GM18861 (cell line): ENCODE data around the gene MXD3.
"Not testable (repeated sequence)": the region's sequence is repeated elsewhere in the genome, so short reads cannot be mapped to it uniquely, and the experiment has no call there.

ENCODE experiments used
- ATAC-seq: cut with Tn5 transposase; IDR thresholded peaks from one replicate; pipeline ENCODE4 v1.9.1; 2021; ENCODE audit not compliant: unreplicated experiment

The MXD3 gene

DNA sequence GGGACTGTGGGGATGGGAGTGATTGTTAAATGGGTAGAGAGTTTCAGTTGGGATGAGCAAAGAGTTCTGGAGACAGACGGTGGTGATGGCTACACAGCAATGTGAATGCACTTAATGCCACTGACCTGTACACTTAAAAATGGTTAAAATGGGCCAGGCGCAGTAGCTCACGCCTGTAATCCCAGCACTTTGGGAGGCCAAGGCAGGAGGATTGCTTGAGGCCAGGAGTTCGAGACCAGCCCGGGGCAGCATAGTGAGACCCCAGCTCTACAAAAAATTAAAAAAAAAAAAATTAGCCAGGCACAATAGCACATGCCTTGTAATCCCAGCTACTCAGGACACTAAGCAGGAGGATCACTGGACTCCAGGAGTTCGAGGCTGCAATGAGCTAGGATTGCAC, 32.1 kb upstream of the MXD3 start:
- ATAC-seq, result no peak

DNA sequence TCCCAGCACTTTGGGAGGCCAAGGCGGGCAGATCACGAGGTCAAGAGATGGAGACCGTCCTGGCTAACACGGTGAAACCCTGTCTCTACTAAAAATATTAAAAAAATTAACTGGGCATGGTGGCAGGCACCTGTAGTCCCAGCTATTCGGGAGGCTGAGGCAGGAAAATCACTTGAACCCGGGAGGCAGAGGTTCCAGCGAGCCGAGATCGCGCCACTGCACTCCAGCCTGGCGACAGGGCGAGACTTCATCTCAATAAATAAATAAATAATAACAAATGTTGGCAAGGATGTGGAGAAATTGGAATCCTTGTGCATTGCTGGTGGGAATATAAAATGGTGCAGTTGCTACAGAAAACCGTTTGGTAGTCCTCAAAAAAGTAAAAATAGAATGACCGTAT, 31.3 kb upstream of the MXD3 start:
- not testable (repeated sequence) for ATAC-seq

DNA sequence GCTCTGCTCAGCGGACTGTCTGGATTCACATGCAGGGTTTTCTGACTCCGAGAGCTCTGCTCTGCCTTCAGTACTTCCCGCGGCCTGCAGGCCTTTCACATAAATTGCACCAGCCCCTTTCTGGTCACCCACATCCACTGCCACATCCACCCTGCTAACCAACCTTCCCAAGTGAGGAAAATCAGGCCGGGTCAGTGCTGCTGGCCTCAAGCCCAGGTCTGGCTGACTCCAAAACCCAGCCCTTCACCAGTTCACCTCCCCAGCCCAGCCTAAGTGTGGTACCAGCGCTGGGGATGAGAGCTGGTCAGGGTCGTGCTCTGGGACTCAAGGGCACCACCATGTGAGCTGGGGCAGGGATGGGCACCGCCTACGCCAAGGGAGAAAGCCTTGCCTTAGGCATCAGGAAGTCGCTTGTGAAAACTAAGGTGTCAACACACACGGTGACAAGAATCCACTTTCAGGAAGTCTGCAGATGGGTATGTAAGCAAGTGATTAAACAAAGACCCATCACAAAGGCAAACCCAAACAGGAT, 27.5 kb upstream of the MXD3 start:
- no peak for ATAC-seq

DNA sequence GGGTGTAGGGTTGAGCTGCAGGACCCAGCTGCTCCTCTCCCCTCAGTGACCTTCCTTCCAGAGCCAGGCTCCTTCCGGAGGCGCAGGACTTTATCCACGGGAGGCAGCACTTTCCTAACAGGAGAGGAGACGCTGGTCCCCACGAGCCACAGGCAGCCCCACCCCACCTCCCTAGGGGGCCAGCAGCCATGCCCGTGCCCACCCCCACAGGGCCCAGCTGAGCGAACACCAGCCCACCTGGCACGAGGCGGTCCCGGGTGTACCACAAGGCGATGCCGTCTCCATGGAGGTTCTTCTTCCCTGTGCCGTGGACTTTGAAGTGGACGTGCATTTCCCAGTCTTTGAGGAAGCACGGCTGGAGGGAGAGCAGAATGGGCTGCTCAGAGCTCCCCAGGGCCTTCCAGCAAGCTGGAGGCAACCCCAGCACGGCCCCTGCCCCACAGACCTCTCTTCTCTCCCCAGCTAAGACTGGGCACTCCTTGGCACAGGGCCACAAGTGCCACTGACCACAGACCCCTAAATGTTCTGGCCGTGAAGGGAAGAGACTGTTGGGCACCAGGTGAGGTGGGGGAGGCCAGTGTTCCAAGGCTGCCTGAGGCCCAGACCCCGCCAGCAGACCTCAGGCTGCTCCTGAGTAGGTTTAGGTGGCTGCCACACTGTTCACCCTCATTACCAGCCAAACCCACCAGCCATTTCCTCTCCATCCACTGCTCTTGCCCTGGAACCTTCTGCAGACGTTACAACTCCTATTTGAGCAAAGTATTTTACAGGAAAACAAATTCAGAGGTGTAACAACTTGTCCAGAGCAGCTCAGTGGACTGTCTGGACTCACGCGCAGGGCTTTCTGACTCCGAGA, 26.8 kb upstream of the MXD3 start:
- ATAC-seq, result no peak

DNA sequence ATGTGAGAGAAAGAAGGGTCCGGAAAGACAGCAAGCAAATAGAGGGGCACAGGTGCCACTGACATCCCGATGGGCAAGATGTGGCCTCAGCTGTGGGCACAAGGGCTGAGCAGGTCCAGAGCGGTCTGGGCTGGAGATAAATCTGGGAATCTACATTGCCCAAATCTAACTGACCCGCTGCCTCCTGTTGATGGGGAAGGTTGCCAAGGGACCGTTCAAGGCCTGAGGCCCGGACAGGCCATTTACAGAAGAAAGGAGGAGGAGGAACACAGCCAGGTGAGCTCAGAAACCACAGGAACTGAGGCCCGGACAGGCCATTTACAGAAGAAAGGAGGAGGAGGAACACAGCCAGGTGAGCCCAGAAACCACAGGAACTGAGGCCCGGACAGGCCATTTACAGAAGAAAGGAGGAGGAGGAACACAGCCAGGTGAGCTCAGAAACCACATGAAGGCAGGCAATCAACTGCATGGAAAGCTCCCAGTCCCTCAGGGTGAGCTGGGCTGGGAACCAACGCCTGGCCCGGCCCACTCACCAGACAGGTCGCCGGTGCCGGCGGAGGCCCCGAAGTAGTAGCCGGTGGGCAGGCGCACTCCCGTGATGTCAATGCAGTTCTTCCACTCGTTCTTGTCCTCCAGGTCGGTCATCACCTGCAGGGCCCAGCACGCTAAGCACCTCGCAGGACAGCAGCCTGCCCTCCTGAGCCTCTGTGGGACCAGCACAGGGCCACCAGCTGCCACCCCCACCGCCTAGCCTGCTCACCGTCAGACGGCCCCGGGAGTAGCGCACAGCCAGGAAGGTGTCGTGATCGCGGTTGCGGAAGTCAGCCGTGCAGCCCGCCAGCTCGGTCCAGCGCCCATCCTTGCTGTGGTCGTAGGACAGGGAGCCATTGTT, 25.2 kb upstream of the MXD3 start:
- no peak for ATAC-seq

DNA sequence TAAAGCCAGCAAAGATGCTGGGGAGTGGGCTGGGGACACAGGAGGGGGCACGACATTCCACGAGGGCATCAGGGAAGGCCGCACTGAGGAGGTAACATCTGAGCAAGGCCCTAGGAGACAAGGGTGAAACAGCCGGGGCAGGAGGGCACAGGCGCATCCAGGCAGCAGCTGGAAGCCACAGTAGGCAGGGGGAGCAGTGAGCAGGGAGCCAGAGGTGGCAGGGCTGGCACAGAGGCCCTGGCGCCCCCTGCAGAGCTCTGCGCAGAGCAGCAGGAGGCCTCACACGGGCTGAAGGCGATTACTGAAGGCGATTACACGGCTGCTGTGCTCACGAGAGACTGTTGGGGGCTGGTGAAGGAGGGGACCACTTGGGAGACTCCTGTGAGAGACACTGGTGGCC, 24.4 kb upstream of the MXD3 start:
- ATAC-seq, result no peak

DNA sequence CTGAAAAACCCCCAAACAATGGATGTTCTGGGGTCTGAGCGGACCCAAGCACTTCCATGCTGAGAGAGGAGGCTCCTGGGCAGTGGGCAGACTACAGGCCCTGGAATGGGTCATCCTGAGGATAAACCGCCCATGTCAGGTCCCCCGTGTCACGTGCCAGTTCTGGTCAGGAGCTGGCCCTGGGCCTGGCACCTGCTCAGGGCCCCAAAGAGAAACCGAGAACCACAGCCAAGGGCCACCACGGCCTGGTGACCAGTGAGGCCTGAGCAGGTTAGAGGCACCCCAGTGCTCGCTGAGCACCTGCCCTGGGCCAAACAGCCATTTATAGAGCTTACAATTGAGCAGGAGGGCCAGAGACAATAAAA, 24.0 kb upstream of the MXD3 start:
- ATAC-seq, result no peak

DNA sequence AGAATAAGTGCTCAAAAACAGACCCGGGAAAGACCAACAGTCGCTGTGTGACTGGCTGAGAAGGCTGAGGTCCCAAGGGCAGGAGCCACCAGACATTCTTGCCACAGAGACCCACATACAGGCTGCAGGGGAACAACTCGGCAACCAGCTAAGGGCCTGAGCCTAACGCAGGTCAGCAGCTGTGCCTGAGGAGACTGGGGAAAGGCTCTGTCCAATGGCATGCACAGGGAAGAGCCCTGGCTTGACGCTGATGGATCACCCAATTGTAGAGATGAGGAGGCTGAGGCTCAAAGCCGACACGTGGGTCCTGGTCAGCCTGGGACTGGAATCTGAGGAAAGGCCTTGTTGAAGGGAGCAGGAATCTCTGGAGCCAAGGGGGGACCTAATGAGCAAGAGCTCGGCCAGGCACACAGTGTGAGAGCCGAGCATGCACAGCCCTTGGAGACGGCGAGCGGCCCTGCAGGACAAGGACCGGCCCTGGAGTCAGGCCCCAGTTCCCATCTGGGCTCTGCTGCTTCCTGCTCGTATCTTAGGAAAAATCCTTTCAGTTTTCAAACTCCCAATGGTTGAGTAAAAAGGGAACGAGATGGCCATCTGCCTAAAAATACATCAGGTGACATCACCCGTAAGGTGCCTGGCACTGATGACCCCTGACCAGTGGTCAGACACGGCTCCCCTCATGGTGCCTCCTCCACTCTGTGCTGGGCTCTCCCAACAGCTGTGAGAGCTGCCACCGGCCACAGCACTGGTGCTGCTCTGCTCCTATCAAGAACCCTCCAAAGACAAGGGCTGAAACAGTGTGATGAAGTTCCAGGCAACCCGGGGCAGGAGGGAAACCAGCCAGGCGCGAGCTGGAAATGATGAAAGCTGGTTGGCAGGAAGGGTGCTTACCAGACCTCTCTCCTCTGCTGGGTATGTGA, 23.3 kb upstream of the MXD3 start:
- no peak for ATAC-seq

DNA sequence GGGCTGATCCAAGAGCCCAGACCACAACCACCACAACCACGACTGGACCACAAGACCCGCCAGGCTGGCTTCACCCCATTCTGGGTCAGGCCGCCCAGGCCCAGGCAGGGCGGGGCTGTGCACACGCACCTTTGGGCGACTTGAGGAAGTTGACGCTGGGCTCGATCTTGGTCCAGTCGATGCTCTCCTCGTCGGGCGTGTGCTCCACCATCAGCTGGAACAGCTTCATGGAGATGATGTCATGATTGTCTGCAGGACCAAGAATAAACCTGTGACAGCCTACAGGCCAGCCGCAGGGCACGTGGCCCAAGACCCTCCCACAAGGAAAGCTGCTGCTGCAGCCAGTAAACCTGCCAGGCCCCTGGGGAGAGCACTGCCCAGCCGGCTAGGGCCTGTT, 22.5 kb upstream of the MXD3 start:
- ATAC-seq, result no peak

DNA sequence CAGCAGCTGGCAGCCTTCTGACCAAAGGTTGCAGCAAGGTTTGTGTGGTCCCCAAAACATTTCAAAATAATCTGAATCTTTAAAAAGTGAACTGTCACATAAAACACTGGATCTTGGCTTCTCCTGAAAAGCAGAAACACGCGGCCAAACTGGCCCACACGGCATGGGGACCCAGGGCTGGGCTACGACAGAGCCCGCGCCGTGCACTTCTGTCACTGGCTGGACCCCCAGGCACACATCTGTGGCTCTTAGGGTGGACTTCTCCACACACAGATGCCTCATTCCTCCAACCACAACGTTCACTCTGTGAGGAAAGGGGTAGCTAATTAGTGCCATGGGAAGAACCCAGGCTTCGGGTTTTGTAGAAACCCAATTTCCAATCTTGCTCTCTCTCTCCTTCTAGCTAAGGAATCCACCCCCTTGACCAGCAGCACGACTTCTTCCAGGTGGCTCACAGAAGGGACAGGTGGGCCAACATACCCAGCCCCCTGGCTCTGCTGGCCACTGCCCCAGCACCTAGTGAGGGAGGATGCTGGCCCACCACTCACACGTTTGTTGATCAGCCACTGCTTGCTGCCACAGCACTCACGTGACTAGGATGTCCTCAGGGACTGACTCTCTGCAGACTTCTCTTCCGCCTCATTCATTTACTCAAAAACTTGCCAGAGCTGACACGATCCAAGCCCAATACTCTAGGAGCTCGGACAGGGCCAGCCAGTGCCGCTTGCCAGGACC, 21.9 kb upstream of the MXD3 start:
- no peak for ATAC-seq

DNA sequence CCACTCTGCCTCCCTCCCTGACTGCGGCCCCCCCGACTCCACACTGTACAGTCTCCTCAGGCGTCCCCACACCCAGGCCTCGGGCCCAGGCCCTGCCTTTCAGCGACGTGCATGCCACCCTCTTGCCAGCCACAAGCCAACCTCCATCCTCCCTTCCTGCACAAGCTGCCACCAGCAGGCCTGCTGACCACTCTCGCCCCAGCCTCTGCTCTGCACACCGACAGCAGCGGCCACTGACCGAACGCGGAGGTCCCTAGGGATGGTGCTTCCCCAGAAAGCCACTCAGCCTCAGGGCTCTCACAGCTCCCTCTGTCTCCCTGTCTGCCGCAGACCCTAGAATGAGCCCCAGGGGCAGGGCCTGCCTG, 21.2 kb upstream of the MXD3 start:
- ATAC-seq, result no peak

DNA sequence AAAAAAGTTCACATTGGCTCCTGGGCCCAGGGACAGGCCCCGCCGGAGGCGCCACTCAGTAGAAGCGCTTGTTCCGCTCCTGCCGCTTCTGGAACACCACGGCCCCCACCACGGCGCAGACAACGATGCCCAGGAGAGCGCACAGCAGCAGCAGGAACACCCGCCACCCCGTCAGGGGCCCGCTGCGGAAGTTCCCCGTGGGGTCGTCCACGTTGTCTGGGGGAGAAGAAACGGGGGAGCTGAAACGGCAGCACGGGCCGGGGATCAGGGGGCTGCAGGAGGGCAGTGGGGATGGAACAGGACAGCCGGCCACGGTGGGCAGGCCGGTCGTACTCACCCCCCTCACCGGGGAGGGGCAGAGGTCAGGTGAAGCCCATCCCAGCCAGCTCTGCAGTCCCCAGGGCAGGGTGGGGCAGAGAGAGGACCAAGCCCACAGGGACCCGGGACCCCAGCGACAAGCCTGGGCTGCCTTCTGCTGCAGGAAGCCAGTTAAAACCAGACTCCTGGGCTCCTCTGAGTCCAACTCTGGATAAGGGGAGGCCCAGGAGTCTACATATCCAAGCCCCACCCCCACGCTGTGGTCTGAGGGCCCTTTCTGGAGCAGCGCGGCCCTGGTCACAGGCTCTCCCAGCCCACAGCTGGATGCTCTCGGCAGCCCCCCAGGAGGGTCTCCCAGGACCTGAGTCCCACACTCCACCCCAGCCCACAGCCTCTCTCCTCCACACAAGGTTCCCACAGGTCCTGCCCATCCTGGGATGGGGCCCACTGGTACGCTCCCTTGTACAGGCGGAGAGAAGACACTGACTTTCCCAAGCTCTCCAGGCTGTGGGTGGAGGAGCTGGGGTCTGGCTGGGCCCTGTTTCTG, 20.6 kb upstream of the MXD3 start:
- no peak for ATAC-seq

DNA sequence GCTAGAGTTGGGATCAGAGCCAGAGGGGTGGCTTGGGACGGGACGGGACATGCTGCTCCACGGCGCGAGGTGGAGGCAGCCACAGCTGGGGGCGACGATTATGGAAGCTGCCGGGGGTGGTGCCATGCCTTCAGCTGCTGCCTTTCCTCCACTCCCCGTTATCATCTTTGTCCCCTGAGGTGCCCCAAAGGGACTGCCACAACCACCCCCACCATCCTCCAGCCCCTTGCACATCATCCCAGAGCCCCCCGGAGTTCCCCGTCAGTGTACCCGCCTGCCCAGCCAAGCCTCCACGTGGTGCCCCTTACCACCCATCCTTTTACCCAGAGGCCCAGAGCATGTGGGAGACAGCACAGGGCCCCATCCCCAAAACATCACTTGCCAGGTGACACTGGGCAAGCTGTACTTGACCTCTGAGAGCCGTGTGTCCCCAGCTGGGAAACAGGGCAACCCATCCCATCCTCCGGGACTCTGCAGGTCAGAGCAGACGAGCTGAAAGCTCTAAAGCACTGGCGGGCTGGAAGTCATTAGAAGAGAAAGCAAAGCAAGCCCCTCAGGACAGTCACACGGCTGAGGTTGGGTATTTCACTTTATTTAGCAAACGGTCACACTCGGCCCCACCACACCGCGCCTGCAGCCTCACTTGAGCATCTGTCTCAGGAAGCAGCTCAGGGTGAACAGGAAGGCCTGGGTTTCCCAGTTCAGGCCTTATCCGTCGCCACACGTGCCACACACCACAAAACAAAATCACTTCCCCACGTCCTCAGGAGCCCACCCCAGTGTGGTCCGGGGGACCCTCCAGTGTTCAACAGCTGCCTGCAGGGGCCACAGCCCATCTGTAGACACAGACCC, 19.5 kb upstream of the MXD3 start:
- no peak for ATAC-seq

DNA sequence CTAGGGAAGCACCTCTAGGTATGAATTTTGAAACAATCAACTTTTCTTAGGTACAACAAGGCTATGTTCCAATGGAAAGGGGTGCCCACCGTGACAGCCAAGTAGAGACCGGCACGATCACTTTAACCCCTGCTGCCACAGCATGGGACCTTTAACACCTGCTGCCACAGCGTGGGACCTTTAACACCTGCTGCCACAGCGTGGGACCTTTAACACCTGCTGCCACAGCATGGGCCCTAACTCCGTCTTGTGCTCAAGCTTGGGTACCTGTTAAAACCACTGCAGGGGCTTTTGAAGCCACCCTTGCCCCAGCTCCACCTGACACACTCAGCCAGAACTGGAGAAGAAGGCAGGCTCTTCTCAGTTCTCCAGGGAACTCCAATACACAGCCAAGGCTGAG, 18.2 kb upstream of the MXD3 start:
- ATAC-seq, result no peak

DNA sequence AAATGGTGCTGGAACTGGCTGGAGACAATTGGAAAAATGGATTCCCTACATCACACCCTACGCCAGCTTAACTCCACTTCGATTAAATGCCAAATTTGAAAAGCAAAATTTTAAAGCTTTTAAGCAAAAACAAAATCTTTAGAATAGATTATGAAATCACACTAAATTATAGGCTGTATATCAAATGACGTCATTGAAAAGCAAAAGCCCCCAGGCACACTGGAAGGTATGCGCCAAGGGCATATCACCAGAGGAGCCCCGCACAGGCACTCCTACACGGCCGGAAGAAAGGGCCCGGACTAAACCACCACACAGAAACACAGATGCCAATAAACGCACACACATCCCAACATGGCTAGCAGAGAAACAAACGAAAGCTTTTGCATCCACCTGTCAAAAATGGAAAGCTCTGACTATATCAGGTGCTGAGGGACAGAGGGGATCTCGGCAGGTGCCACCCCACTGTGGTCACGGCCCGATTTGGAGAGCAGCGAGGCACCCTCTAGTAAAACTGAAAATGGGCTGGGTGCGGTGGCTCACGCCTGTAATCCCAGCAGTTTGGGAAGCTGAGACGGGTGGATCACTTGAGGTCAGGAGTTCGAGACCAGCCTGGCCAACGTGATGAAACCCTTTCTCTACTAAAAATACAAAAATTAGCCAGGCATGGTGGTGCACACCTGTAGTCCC, 17.0 kb upstream of the MXD3 start:
- no peak for ATAC-seq

DNA sequence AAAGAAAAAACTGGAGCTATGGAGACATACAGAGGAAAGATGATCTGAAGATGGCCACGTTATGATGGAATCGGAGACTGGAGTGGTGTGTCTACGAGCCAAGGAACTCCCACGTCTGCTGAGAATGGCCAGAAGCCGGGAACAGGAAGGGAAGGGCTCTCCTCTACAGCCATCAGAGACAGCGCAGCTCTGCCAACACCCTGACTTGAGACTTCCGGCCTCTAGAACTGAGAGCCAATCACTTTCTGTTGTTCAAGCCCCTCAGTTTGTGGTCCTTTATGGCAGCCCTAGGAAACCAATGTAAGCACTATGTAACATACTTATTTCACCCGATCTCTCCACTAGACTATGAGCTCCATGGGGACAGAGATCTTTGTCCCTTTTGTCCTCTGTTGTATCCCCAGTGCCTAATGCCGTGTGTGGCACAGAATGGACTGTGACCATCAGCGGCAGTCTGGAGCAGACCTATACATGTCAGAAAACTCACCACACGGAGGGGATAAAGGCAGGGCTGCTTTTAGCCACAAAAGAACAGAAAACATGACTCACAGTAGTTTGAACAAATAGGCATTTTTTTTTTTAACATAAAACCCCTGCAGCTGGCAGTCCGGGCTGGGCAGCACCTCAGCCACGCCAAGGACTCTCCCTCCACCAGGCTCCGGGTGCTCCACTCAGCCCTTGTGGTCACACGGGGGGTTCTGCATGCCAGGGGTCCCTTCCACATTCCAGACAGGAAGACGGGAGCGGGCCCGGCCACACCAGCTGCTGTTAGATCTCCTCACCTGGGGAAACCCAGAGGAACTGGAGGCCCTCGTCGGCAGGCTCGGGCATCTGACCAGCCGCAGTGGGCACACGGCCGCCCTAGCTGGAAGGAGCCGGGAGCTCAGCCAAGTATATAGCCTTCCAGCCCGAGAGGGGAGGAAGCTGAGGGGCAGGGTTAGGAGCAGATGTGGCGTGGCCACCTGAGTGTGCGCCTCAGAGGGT, 16.1 kb upstream of the MXD3 start:
- ATAC-seq, result no peak
